DMS153 treated with DMSO at 0.1 percent for 48 hours (cell line): ENCODE data around the gene APBA2.

Experiments used
- DNase-seq: peaks from one replicate; lab custom pipeline; 2025; ENCODE audit not compliant: unreplicated experiment; lab: John Stamatoyannopoulos, UW

The APBA2 gene

GRCh38 chr15:29074045-29074444 lies 188.3 kb downstream of the APBA2 start:
- DNase-seq, result no peak

GRCh38 chr15:29078541-29078940 lies 192.8 kb downstream of the APBA2 start:
- no peak for DNase-seq

GRCh38 chr15:29079479-29079878 lies 193.7 kb downstream of the APBA2 start:
- no peak for DNase-seq

- DNase-seq, result no peak
Measured at GRCh38 chr15:29081781-29082180, 196.0 kb downstream of the APBA2 start.

- DNase-seq, result no peak
Measured at GRCh38 chr15:29083161-29083560, 197.4 kb downstream of the APBA2 start.

- no peak for DNase-seq
Measured at GRCh38 chr15:29083858-29084257, 198.1 kb downstream of the APBA2 start.

GRCh38 chr15:29086001-29086400 lies 200.2 kb downstream of the APBA2 start:
- no peak for DNase-seq

GRCh38 chr15:29086891-29087290 lies 201.1 kb downstream of the APBA2 start:
- DNase-seq, result no peak

- DNase-seq, result no peak
Measured at GRCh38 chr15:29087521-29088285, 201.9 kb downstream of the APBA2 start.

GRCh38 chr15:29088666-29089065 lies 202.9 kb downstream of the APBA2 start:
- DNase-seq, result no peak

GRCh38 chr15:29089731-29090616 lies 204.2 kb downstream of the APBA2 start:
- no peak for DNase-seq

GRCh38 chr15:29090617-29091466 lies 205.1 kb downstream of the APBA2 start:
- DNase-seq, result no peak

GRCh38 chr15:29091666-29092065 lies 205.9 kb downstream of the APBA2 start:
- DNase-seq, result no peak

GRCh38 chr15:29092376-29093064 lies 206.7 kb downstream of the APBA2 start:
- no peak for DNase-seq

- DNase-seq, result no peak
Measured at GRCh38 chr15:29093065-29093435, 207.3 kb downstream of the APBA2 start.

- no peak for DNase-seq
Measured at GRCh38 chr15:29093696-29094343, 208.0 kb downstream of the APBA2 start.

- DNase-seq, result no peak
Measured at GRCh38 chr15:29094711-29095110, 208.9 kb downstream of the APBA2 start.

- DNase-seq, result no peak
Measured at GRCh38 chr15:29095746-29096145, 210.0 kb downstream of the APBA2 start.

GRCh38 chr15:29097168-29097567 lies 211.4 kb downstream of the APBA2 start:
- DNase-seq, result no peak

- no peak for DNase-seq
Measured at GRCh38 chr15:29097971-29098370, 212.2 kb downstream of the APBA2 start.
